Ovary (tissue), 3 donors: ENCODE results near the gene PEX1.
"Not testable (repeated sequence)": the region's sequence is repeated elsewhere in the genome, so short reads cannot be mapped to it uniquely, and the experiment has no call there.

Experiments used
- POLR2A ChIP-seq: fragments of 450-650 bp; IDR thresholded peaks from one replicate; pipeline ENCODE4 v1.6.1; 2017; ENCODE audit warnings: antibody characterized with exemption, mild to moderate bottlenecking, moderate library complexity
- TF ChIP-seq, protein P1 (sequence below), 3 donors: fragments of 450-650 bp in 2 of 3; fragments of 200-600 bp in 1 of 3; IDR thresholded peaks; one replicate each; pipeline versions ENCODE4 v1.5.1 to v1.8.0; 2016 to 2022; ENCODE audit warnings: antibody characterized with exemption in 3 of 3, mild to moderate bottlenecking in 1 of 3
- donor health status: DM: no; HTN: no; CAD: no.

DNA sequence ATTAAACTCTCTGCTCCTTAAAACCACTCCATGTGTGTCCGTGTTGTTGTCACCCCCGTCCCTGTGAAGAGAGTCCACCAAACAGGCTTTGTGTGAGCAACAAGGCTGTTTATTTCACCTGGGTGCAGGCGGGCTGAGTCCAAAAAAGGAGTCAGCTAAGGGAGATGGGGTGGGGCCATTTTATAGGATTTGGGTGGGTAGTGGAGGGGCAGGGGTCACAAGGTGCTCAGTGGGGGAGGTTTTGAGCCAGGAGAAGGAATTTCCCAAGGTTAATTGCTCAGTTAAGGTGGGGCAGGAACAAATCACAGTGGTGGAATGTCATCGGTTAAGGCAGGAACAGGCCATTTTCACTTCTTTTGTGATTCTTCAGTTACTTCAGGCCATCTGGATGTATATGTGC lies 49.2 kb downstream of the PEX1 start:
- TF ChIP-seq, protein P1, sequence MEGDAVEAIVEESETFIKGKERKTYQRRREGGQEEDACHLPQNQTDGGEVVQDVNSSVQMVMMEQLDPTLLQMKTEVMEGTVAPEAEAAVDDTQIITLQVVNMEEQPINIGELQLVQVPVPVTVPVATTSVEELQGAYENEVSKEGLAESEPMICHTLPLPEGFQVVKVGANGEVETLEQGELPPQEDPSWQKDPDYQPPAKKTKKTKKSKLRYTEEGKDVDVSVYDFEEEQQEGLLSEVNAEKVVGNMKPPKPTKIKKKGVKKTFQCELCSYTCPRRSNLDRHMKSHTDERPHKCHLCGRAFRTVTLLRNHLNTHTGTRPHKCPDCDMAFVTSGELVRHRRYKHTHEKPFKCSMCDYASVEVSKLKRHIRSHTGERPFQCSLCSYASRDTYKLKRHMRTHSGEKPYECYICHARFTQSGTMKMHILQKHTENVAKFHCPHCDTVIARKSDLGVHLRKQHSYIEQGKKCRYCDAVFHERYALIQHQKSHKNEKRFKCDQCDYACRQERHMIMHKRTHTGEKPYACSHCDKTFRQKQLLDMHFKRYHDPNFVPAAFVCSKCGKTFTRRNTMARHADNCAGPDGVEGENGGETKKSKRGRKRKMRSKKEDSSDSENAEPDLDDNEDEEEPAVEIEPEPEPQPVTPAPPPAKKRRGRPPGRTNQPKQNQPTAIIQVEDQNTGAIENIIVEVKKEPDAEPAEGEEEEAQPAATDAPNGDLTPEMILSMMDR (IDR thresholded peaks at IDR 0.05) = not testable (repeated sequence)
- TF ChIP-seq POLR2A = not testable (repeated sequence)
